SKM-1 treated with dmso at 0.1 percent for 144 hours (cell line): ENCODE data around the gene SRGAP3.

ENCODE experiments used
- DNase-seq: peaks from one replicate; lab custom pipeline; 2025; ENCODE audit not compliant: unreplicated experiment; lab: John Stamatoyannopoulos, UW

SRGAP3 gene

GRCh38 chr3:9066775-9067174 lies 182.7 kb downstream of the SRGAP3 start:
- no peak for DNase-seq

- DNase-seq, result no peak
Observed at GRCh38 chr3:9066141-9066540, 183.3 kb downstream of the SRGAP3 start.

GRCh38 chr3:9064850-9065249 lies 184.6 kb downstream of the SRGAP3 start:
- no peak for DNase-seq

GRCh38 chr3:9064251-9064650 lies 185.2 kb downstream of the SRGAP3 start:
- no peak for DNase-seq

- no peak for DNase-seq
Observed at GRCh38 chr3:9062570-9062969, 186.9 kb downstream of the SRGAP3 start.

- DNase-seq, result no peak
Observed at GRCh38 chr3:9061634-9062033, 187.8 kb downstream of the SRGAP3 start.

GRCh38 chr3:9059489-9060400 lies 189.7 kb downstream of the SRGAP3 start:
- DNase-seq, result no peak

GRCh38 chr3:9056581-9056980 lies 192.9 kb downstream of the SRGAP3 start:
- DNase-seq, result no peak

- no peak for DNase-seq
Observed at GRCh38 chr3:9047452-9048346, 201.7 kb downstream of the SRGAP3 start.

- DNase-seq, result no peak
Observed at GRCh38 chr3:9045371-9045770, 204.1 kb downstream of the SRGAP3 start.

GRCh38 chr3:9043063-9043462 lies 206.4 kb downstream of the SRGAP3 start:
- no peak for DNase-seq

- DNase-seq, result no peak
Observed at GRCh38 chr3:9041626-9042025, 207.8 kb downstream of the SRGAP3 start.

GRCh38 chr3:9040996-9041395 lies 208.4 kb downstream of the SRGAP3 start:
- no peak for DNase-seq

- DNase-seq, result peak; percentile 72
Observed at GRCh38 chr3:9037144-9037711, 212.2 kb downstream of the SRGAP3 start.

- DNase-seq, result no peak
Observed at GRCh38 chr3:9036404-9037131, 212.9 kb downstream of the SRGAP3 start.

- DNase-seq, result no peak
Observed at GRCh38 chr3:9035961-9036360, 213.5 kb downstream of the SRGAP3 start.

- DNase-seq, result peak; percentile 19
Observed at GRCh38 chr3:9035473-9035872, 214.0 kb downstream of the SRGAP3 start.

- no peak for DNase-seq
Observed at GRCh38 chr3:9033867-9034266, 215.6 kb downstream of the SRGAP3 start.

GRCh38 chr3:9032231-9032777 lies 217.1 kb downstream of the SRGAP3 start:
- DNase-seq, result no peak

- DNase-seq, result no peak
Observed at GRCh38 chr3:9030034-9030433, 219.4 kb downstream of the SRGAP3 start.

GRCh38 chr3:9028134-9028533 lies 221.3 kb downstream of the SRGAP3 start:
- no peak for DNase-seq
